GM21825 (cell line): Measurements from ENCODE around the gene CLASP1.
"Not testable (repeated sequence)": the region's sequence is repeated elsewhere in the genome, so short reads cannot be mapped to it uniquely, and the experiment has no call there.

Experiments used
- ATAC-seq: cut with Tn5 transposase; IDR thresholded peaks from one replicate; pipeline ENCODE4 v1.9.1; 2021; ENCODE audit warnings: mild to moderate bottlenecking, moderate library complexity; ENCODE audit not compliant: unreplicated experiment

The CLASP1 gene

DNA sequence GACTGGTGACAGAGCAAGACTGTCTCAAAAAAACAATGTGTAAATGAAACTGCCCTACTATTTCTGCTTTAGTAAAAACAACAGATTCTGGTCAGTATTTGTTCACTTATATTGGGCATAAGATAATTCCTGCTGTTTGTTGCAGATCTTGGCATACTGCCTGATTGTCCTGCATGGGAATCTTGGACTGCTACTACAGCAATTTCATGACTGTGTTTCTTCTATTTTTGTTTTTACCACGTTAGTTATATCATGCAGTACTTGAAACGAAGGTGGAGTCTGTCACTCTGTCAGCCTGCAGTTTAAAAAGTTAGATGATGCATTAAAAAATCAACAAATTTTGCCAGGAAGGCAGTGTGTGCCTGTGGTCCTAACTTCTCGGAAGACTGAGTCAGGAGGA is 14.2 kb upstream of the CLASP1 start:
- no peak for ATAC-seq

DNA sequence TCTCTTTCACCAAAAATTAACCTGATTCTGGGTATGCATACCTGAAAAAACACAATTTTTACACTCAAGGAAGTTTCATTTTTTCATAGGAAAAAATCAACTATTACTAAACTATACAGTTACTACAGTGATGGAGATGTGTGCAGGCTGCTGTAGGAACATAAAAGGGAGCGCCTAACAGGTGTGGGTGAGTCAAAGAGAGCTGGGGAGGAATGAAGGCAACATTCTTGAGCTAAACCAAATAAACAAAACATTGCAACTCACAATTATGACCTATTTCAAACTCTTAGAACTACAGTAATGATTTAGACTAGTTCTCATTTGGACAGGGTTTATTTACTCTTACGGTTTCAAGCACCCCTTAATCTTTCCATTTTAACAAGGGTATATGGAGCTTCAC is 13.4 kb upstream of the CLASP1 start:
- ATAC-seq: no peak

DNA sequence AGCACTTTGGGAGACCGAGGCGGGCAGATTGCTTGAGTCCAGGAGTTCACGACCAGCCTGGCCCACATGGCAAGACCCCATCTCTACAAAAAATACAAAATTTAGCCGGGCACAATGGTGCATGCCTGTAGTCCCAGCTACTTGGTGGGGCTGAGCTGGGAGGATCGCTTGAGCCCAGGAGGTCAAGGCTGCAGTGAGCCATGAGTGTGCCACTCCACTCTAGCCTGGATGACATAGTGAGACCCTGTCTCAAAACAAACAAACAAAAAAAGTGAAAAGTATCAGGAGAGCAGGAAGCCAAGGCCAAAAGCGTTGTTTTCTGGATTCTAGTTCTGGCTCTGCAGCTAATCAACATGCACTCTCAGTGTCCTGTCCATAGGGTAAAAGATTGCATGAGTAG is 10.7 kb upstream of the CLASP1 start:
- no peak for ATAC-seq

DNA sequence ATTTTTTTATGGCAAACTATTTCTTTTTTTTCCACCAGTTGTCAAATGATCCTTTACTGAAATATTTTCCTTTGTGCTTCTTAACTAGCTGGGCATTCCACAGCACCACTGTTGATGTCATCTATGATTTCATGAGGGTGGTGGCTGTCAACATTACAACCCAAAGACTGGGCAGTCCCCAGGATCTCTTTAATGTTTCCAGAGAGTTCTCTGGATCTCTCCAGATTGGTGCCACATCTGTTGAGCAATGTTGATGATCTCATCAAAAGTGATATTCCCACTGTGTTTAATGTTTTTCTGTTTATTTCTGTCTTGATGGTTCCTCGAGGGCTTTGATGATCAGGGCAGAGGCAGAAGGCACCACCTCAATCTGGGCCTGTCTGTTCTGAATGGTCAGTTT is 9.1 kb upstream of the CLASP1 start:
- not testable (repeated sequence) for ATAC-seq

DNA sequence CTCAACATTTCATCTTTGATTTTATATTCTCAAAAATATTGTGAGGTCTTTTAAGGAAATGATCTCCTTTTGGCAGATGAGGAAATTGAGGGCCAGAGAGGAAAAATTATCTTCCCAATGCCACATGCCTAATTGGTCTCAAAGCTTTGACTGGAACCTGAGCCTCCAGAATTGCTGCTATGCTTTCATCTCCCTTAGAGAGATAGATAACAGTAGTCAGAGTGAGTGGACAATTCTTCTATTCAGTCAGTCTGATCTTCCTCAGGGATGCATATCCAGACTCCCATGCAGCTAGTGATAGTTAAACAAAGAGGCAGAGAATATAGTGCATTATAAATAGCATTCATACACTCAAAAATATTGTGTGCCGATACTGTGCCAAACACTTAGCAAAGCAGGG is 3.8 kb upstream of the CLASP1 start:
- no peak for ATAC-seq

DNA sequence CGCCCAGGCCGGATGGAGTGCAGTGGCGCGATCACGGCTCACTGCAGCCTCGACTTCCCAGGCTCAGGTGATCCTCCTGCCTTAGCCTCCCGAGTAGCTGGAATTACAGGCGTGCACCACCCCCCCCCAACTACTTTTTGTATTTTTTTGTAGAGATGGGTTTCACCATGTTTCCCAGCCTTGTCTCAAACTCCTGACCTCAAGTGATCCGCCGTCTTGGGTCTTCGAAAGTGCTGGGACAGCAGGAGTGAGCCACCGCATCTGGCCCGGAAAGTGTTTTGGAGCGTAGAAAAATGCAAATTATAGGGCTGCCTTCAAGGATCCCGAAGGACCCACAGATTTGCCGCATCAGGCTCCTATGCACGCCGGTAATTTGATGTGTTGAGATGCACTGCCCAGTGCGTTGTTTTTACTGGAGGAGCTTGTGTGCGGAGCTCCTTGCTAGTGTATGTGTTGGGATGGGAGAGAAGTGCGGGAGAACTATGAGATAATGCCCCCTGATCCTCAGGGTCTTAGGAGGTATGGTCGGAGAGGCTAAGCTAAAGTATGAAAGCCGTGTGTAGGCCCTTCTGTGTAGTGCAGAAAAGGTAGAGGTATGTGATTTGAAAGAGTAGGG is 1.2 kb upstream of the CLASP1 start:
- peak; percentile 2 for ATAC-seq

DNA sequence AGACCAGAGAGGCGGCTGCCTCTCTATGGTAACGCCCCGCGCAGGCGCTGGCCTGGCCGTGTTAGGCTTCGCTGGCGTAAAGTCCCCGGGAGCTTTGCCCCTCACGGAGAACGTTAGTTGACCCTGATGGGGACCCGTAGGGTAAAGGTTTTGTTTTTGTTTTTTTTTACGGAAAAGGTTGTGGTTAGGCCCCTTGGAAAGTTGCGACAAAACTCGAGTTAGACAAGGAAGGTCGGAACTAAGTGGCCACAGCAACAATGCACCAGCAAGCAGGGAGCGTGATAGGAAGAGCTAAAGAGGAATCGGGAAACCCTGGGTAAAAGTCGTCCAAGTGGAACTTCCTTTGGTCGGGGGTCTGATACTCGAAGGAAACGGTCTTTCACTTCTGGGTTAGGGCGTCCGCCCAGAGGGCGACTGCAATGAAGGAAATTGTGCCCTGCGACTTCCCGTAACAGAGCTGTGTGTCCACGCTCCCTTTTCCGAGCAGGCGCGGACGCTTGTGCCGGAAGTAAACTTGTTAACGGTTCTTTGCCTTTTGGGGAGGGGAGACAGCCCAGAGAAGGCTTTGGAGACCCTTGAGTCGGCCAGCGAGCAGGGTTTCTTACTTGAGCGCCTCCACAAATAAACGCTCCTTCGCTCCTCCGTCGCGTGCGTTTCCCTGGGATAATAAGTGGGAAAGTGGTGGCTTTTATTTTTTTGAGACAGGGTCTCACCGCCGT is 493 bp upstream of the CLASP1 start:
- ATAC-seq: peak; percentile 85

DNA sequence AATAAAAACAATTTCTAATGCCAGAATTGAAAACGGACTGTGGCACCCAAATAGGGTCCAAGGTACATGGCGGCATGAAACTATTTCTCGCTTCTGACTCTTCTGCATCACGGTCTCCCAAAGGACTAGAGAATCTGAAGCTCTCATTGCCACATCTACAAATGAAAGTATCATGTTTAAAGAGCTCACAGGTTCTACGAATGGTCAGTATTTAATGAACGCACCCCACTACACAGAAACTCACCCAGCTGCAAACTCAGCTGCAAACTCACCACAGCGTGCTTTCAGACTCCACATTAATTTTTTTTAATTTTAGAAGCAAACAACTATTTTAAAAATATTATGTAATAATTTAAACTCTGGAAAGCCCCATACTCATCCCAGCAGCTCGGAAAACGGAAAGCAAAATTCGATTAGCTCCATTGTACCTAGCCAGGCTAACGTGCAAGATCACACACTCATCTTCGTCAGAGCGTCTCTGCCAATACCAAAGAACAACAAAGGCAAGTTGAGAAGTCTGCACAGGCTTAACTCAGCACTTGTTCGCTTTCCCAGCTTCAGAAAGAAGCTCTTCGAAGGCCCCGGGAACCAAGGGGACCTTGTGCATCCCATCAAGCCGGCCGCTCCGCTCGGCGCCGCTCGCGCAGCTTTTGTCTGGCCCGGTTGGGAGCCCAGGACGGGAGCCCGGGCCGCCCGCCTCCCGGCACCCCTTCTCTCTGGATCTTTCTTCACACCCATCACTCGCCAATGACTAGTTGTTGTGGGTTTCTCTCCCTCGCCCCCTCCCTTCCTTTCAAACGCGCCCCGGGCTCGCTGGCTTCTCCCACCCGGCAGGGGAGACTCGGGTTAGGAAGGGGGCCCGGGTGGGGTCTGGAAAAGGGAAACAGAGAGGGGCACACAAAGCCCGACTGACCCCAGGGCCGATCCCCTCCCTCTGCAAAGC is 785 bp downstream of the CLASP1 start:
- ATAC-seq: peak; percentile 24

DNA sequence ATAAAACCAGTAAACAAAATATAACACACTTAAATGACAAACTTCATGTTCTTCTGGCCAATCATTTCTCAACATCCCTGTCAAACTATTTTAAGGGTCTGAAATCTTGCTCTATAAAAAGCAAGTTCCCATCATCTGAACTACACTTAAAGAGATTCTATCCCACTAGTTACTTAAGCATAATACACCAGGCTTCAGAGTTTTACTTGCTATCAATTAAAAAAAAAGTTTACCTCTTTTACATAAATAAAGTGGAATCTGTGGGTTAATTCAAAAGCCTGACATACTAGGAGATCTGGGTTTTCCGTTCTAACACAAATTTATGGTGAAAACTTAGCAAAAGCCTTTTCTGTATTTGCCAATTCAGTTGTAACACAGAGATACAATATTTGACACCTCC is 1.9 kb downstream of the CLASP1 start:
- ATAC-seq: no peak

DNA sequence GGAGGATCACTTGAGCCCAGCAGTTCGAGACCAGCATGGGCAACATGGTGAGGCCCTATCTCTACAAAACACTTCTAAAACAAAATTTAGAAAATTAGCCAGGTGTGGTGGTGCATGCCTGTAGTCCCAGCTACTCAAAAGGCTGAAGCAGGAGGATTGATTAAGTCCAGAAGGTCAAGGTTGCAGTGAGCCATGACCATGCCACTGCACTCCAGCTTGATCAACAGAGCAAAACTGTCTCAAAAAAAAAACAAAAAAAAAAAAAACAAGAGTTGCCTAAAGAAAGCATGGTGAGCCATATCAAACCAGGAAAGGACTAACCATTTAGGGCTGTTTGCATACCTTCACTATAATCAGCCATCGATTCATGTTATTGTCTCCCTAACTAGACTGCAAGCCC is 4.5 kb downstream of the CLASP1 start:
- no peak for ATAC-seq

DNA sequence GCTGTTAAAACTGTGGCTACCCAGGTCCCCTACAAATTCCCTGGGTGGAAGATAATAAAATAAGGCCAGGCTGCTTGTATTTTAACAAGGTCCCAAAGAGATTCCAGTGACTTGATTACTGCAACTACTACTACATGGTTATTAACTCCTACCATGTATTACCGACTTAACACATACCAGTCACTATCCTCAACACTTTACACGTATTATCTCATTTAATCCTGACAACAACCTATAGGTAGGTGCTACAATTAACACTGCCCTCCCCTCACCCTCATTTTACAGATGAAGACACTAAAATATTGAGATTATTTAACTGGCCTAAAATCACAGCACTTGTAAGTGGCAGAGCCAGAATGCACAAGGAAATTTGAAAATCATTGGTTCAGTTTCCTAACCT is 5.4 kb downstream of the CLASP1 start:
- ATAC-seq: no peak

DNA sequence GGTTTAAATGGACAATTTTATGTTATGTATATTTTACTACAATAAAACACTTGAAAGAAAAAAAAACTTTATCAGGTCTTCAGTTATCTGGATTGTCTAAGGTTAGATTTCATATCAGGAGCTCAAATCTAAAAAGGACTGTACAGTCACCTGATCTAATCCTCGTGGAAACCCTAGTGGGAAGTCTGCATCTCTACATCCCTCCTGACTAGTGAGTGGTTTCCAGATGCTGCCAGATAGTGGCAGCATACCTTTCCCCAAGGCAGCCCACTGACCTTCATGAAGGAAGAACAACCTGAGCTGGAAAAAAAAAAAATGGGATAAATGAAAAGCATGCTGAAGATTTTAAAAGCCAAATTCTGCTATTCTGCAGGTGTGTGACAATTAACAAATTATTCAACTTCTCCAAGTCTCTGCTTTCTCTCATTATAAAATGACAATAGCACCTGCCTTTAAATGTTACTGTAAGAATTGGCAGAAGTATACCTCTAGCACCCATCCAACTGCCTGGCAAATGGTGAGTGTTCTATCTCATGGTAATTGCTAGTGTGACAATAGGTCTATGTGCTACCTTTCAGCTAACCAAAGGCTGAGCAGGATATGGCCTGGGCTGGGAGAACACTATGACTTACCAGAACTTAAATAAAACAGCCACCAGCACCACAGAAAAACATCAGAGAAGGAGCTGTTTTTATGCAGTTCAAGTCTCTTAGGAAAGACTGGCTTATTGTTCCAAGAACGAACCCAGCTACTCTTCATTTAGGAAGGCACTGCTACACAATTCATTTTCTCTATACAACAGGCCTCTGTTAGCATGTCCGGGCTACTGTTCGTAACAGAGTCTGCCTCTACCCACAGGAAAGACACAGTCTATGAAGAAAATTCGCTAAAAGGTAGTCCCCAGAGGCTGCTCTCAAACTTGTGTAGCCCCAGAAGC is 8.6 kb downstream of the CLASP1 start:
- no peak for ATAC-seq

DNA sequence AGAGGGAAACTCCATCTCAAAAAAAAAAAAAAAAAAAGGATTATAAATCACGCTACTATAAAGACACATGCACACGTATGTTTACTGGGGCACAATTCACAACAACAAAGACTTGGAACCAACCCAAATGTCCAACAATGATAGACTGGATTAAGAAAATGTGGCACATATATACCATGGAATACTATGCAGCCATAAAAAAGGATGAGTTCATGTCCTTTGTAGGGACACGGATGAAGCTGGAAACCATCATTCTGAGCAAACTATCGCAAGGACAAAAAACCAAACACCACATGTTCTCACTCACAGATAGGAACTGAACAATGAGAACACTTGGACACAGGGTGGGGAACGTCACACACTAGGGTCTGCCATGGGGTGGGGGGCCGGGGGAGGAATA is 9.4 kb downstream of the CLASP1 start:
- ATAC-seq: not testable (repeated sequence)

DNA sequence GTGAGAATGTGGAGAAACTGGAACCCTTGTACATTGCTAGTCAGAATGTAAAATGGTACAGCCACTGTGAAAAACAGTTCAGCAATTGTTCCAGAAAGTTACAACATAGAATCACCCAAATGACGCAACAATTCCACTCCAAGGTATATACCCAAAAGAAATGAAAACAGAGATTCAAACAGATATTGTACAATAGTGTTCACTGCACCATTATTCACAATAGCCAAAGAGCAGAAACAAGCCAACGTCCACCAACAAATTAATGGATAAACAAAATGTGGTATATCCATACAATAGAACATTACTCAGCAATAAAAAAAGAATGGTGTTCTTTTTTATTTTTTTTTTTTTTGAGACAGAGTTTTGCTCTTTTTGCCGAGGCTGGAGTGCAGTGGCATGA is 10.9 kb downstream of the CLASP1 start:
- no peak for ATAC-seq

DNA sequence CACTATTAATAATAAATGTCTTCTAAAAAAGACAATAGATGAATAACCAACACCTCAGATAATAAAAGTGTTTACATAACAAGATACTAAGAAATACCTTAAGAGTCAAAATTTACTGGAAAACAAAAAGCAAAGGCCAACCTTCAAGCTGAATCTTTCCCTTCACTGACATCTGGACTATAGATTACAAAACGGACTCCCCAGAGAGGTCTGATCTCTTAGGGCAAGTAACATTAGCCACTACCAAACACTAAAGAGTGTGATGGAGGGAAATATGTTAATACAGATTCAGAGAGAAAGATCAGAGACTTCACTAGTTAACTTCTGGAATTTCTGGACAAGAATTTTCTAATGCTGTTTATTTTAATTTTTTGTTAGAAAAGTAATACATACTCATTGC is 13.9 kb downstream of the CLASP1 start:
- no peak for ATAC-seq

DNA sequence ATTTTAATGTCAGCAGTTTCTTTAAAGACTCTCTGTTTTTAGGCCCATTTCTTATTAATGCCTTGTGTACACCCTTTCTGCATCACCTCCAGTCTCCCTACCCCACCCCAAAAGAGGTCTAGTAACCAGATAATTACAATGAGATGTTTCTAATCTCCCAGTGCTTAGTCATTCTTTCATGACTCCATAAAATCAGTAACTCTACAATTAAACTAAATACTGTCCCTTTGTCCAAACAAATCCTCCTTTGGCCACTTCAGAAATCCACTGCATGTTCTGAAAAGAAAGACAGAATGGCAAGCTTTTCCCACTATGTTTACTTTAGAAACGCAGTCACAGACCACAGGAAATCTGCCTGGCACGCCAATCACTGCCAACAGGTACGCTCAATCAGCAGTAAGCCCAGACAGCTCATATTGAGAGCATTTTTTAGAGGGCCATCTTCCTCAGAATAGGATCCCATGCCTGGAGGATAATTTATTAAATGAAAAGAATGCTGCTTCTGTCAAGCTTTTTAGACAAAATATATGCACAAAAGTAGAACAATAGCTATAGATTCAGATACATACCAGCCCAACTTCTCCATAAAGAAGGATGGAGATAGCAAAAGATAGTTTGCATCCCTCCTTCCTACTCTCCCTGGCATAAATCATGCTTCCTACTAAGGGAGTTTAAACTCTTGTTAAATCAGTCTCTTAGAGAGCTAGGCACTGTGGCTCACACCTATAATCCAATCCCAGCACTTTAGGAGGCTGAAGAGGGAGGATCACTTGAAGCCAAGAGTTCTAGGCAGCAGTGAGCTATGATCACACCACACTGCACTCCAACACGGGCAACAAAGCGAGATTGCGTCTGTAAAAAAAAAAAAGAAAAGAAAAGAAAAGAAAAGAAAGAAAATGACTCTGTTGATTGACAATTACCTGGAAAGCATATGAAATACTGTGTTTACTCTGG is 14.6 kb downstream of the CLASP1 start:
- ATAC-seq: no peak

DNA sequence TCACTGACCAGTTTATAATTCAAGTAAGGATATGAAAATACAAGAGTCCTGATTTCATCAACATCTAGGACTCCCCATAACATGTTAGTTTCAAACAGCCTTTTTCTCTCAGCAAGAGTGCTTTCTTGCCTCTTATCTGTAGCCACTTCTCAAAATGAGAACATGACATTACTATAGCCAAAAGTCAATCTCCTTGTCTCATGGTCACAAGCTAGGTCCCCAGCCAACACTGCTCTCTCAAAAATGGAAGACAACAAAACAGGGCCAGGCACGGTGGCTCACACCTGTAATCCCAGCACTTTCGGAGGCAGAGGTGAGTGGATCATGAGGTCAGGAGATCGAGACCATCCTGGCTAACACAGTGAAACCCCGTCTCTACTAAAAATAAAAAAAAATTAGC is 15.8 kb downstream of the CLASP1 start:
- ATAC-seq: no peak

DNA sequence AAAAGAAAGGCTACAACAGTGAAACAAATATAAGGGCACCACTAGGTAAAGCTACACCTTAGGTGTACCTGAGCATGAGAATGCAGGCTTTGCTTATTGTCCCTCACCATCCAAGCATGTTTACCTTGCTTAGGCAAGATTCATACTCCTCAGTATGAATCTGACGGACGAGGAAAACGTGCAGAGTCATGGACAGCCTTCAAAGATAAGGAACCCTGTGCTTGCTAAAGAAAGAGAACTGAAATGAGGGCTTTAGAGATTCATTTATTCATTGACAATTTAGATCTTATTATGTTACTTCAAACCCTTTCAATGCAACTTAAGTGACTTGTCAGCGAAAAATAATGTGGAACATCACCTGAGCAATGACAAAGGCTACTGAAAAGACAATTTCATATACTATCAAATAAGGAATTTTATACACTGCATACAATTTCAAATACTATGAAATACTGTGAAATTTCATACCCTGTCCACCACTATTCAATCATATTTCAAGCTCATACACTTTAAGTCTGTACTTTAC is 21.7 kb downstream of the CLASP1 start:
- ATAC-seq: no peak

DNA sequence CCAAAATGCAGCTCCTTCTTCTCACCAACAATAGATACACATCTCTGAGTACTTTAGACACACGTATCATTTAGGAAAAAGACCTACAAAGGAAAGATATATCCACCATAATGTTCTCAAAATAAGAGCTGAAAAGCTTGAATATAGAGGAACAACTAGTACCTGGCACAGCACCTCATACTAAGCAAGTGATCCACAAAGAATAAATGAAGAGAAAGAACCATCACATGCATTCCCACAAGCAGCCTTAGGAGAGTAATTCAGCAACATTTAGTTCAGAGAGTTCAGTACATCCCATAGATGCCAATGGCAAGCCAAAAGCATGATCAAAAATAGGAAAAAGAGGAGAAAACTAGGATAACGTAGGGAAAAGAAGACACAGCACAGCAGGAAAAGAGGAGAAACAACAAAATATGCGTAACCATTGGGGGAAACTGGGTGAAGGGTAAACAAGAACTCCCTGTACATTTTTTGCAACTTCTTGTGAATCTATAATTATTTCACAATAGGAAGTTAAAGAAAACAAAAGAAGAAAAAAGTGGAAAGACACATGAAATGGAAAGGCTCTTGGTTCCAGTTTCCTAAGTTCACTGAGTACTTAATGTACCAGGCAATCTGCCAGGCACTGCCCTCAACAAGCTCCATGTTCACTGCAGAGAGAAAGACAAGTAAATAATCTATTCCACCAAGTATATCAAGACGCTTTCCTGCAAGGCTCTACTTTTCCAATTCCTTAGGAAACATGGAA is 22.3 kb downstream of the CLASP1 start:
- ATAC-seq: no peak
